H9 (cell line): ENCODE data around the gene CDH23. TPM values are rescaled to one million over a fixed set of nuclear protein-coding genes. Genes with fewer than 3 reads are reported as not detected.

ENCODE experiments used
- DNase-seq: peaks from one replicate; pipeline ENCODE4 v3.0.0-alpha.2; 2017
- H2AFZ ChIP-seq: one replicate; pipeline ENCODE4 v1.6.1; 2013; ENCODE audit warnings: mild to moderate bottlenecking, low read length, control low read depth, moderate library complexity
- H2AK5ac ChIP-seq: 2 replicates; pipeline ENCODE4 v1.6.1; 2013; ENCODE audit warnings: low read length, control low read depth, mixed read lengths; ENCODE audit not compliant: insufficient read length
- H2BK120ac ChIP-seq: one replicate; pipeline ENCODE4 v1.6.1; 2013; ENCODE audit warnings: low read depth, mild to moderate bottlenecking, low read length, control low read depth, inconsistent platforms; ENCODE audit not compliant: poor library complexity, severe bottlenecking
- H2BK12ac ChIP-seq: 2 replicates; pipeline ENCODE4 v1.6.1; 2013; ENCODE audit warnings: low read length, control low read depth, mixed read lengths, low read depth; ENCODE audit not compliant: insufficient read length
- H2BK15ac ChIP-seq: 2 replicates; pipeline ENCODE4 v1.6.1; 2013; ENCODE audit warnings: low read depth, low read length, control low read depth
- H2BK20ac ChIP-seq: one replicate; pipeline ENCODE4 v1.6.1; 2013; ENCODE audit warnings: low read depth, mild to moderate bottlenecking, low read length, control low read depth, inconsistent platforms; ENCODE audit not compliant: poor library complexity, severe bottlenecking
- H2BK5ac ChIP-seq: 2 replicates; pipeline ENCODE4 v1.6.1; 2013; ENCODE audit warnings: low read length, control low read depth, mixed read lengths; ENCODE audit not compliant: insufficient read length
- H3K14ac ChIP-seq: 2 replicates; pipeline ENCODE4 v1.6.1; 2013; ENCODE audit warnings: low read length, control low read depth; ENCODE audit not compliant: insufficient read depth
- H3K18ac ChIP-seq: 2 replicates; pipeline ENCODE4 v1.6.1; 2013; ENCODE audit warnings: low read depth, mild to moderate bottlenecking, mixed read lengths, low read length, control low read depth; ENCODE audit not compliant: insufficient read length
- H3K23ac ChIP-seq: 2 replicates; pipeline ENCODE4 v1.6.1; 2013; ENCODE audit warnings: low read length, control low read depth, mixed read lengths, low read depth; ENCODE audit not compliant: insufficient read length
- H3K23me2 ChIP-seq: 2 replicates; pipeline ENCODE4 v1.6.1; 2013; ENCODE audit warnings: low read depth, mild to moderate bottlenecking, mixed read lengths, low read length, control low read depth; ENCODE audit not compliant: insufficient read length, poor library complexity, severe bottlenecking
- H3K27ac ChIP-seq: 2 replicates; pipeline ENCODE4 v1.5.1; 2013; ENCODE audit warnings: low read length, control low read depth, mixed read lengths, low read depth; ENCODE audit not compliant: insufficient read length
- H3K27me3 ChIP-seq: 2 replicates; pipeline ENCODE4 v1.6.1; 2013; ENCODE audit warnings: low read length, control low read depth, inconsistent platforms; ENCODE audit not compliant: insufficient read depth
- H3K4ac ChIP-seq: 2 replicates; pipeline ENCODE4 v1.6.1; 2013; ENCODE audit warnings: low read depth, mild to moderate bottlenecking, control low read depth, inconsistent platforms, low read length, moderate library complexity
- H3K4me1 ChIP-seq: 2 replicates; pipeline ENCODE4 v1.6.1; 2013; ENCODE audit warnings: low read length, control low read depth, inconsistent platforms; ENCODE audit not compliant: insufficient read depth
- H3K4me2 ChIP-seq: 2 replicates; pipeline ENCODE4 v1.6.1; 2013; ENCODE audit warnings: low read length, control low read depth, mixed read lengths; ENCODE audit not compliant: insufficient read length, insufficient read depth
- H3K56ac ChIP-seq: 2 replicates; pipeline ENCODE4 v1.6.1; 2013; ENCODE audit warnings: low read depth, mild to moderate bottlenecking, mixed read lengths, low read length, control low read depth; ENCODE audit not compliant: insufficient read length
- H3K79me1 ChIP-seq: 2 replicates; pipeline ENCODE4 v1.6.1; 2013; ENCODE audit warnings: low read depth, mild to moderate bottlenecking, moderate library complexity, low read length, control low read depth, inconsistent platforms; ENCODE audit not compliant: insufficient read depth, poor library complexity, severe bottlenecking
- H3K79me2 ChIP-seq: 2 replicates; pipeline ENCODE4 v1.6.1; 2013; ENCODE audit warnings: low read length, control low read depth, inconsistent platforms; ENCODE audit not compliant: insufficient read depth
- H3K9ac ChIP-seq: 2 replicates; pipeline ENCODE4 v1.6.1; 2013; ENCODE audit warnings: low read length, control low read depth, mixed read lengths; ENCODE audit not compliant: insufficient read length; ENCODE audit errors: extremely low read depth
- H3K9me3 ChIP-seq: one replicate; pipeline ENCODE4 v1.6.1; 2013; ENCODE audit warnings: low read depth, low read length, inconsistent platforms; ENCODE audit not compliant: control insufficient read depth
- H3T11ph ChIP-seq: one replicate; pipeline ENCODE4 v1.6.1; 2013; ENCODE audit warnings: mild to moderate bottlenecking, low read length, control low read depth, inconsistent platforms
- H4K20me1 ChIP-seq: one replicate; pipeline ENCODE4 v1.6.1; 2013; ENCODE audit not compliant: control insufficient read depth, insufficient read length, insufficient read depth
- H4K5ac ChIP-seq: 2 replicates; pipeline ENCODE4 v1.6.1; 2013; ENCODE audit warnings: low read depth, mild to moderate bottlenecking, mixed read lengths, low read length, control low read depth; ENCODE audit not compliant: insufficient read length
- H4K8ac ChIP-seq: replicated peaks from 2 replicates; pipeline ENCODE4 v1.6.1; 2013; ENCODE audit warnings: low read length, control low read depth, mixed read lengths, low read depth; ENCODE audit not compliant: insufficient read length
- H4K91ac ChIP-seq: 2 replicates; pipeline ENCODE4 v1.6.1; 2013; ENCODE audit warnings: low read depth, mild to moderate bottlenecking, moderate library complexity, mixed read lengths, low read length, control low read depth; ENCODE audit not compliant: insufficient read length
- H3K27ac Mint-ChIP-seq, 3 experiments: 2 replicates in 2 of 3; 3 replicates in 1 of 3; pipeline ENCODE4 v1.8.0; 2020 to 2021; ENCODE audit warnings: mixed read lengths in 3 of 3, mild to moderate bottlenecking in 1 of 3, moderate library complexity in 1 of 3
- H3K27me3 Mint-ChIP-seq: 2 replicates; pipeline ENCODE4 v1.8.0; 2021; ENCODE audit warnings: low read depth, mild to moderate bottlenecking, moderate library complexity, mixed read lengths
- H3K36me3 Mint-ChIP-seq, 3 experiments: 2 replicates in 2 of 3; 3 replicates in 1 of 3; pipeline ENCODE4 v1.8.0; 2020 to 2021; ENCODE audit warnings: low read depth in 3 of 3, mixed read lengths in 3 of 3; ENCODE audit not compliant: insufficient read depth in 1 of 3
- H3K4me1 Mint-ChIP-seq, 2 experiments: 2 replicates each; pipeline ENCODE4 v1.8.0; 2020; ENCODE audit warnings: mixed read lengths in 2 of 2
- H3K4me3 Mint-ChIP-seq, 2 experiments: 2 replicates in 1 of 2; 3 replicates in 1 of 2; pipeline ENCODE4 v1.8.0; 2020 to 2021; ENCODE audit warnings: mild to moderate bottlenecking in 2 of 2, mixed read lengths in 2 of 2, moderate library complexity in 1 of 2
- H3K9me3 Mint-ChIP-seq, 2 experiments: 2 replicates in 1 of 2; 3 replicates in 1 of 2; pipeline ENCODE4 v1.8.0; 2020; ENCODE audit warnings: mild to moderate bottlenecking in 2 of 2, mixed read lengths in 2 of 2, moderate library complexity in 1 of 2
- CTCF ChIP-seq: fragments of 200-600 bp; sonication (generic); conservative IDR thresholded peaks from 3 replicates; pipeline ENCODE4 v1.8.0; 2021; ENCODE audit warnings: antibody characterized with exemption, mild to moderate bottlenecking
- WGBS: extraction: QIAGEN DNeasy Blood & Tissue Kit; methylation state at CpG from one replicate; pipeline ENCODE4 v1.1.7; 2013; ENCODE audit warnings: missing lambda C conversion rate, low lambda C conversion rate, mixed read lengths; ENCODE audit not compliant: insufficient read length; ENCODE audit errors: extremely low coverage; 5-methylcytosine and 5-hydroxymethylcytosine counted together
- total RNA-seq: library from RNA; stranded (reverse); gene quantifications from 2 replicates; pipeline ENCODE4 v1.2.1, GENCODE V29; 2021

Gene CDH23
- total RNA-seq, 1 experiment from 2014 or later: 2.1 TPM

- no CpG with 5 or more reads among the region's 2 CpGs for WGBS
- Histone ChIP-seq H3K9ac (no peak overlapping the region), H2BK5ac (no peak overlapping the region), H3K4me1 (no peaks in the 10 kb centered on the region), H3T11ph (no peak overlapping the region), H2BK120ac (no peak overlapping the region), H3K4ac (no peak overlapping the region), H3K79me2 (no peaks in the 10 kb centered on the region), H3K4me2 (no peak overlapping the region), H3K27ac (no peak overlapping the region), H3K23me2 (no peaks in the 10 kb centered on the region), H4K8ac (no peak overlapping the region), H4K20me1 (no peaks in the 10 kb centered on the region), H3K14ac (no peak overlapping the region), H3K79me1 (no peaks in the 10 kb centered on the region), H2BK12ac (no peak overlapping the region), H2AFZ (no peak overlapping the region), H4K91ac (no peak overlapping the region), H3K27me3 (no peaks in the 10 kb centered on the region), H2BK20ac (no peak overlapping the region), H2AK5ac (no peak overlapping the region), H3K23ac (no peak overlapping the region), H3K9me3 (no peaks in the 10 kb centered on the region), H4K5ac (no peak overlapping the region), H3K56ac (no peak overlapping the region), H2BK15ac (no peak overlapping the region), H3K18ac (no peak overlapping the region)
- Mint-ChIP-seq H3K27me3 (no peaks in the 10 kb centered on the region; the same call in 1 of the 2 replicates), H3K27ac (no peak overlapping the region), H3K4me3 (no peak overlapping the region), H3K4me1 (peaks cover 14 to 31% of the 10 kb centered on the region in 2 experiments), H3K9me3 (peaks cover 0 to 4% of the 10 kb centered on the region in 2 experiments; a peak in 3 of 5 replicates), H3K36me3 (0 out of 7 replicates have a peak, but pooled peaks cover 0 to 4% (median 0%) of the 10 kb centered on the region in 3 experiments)
- DNase-seq: no peak
- no peak for TF ChIP-seq CTCF
These were observed 350.4 kb downstream of the CDH23 start for GRCh38 chr10:71747039-71747531.
